HG02610 (cell line): Measurements from ENCODE around the gene GTF2H2C.
"Not testable (repeated sequence)": the region's sequence is repeated elsewhere in the genome, so short reads cannot be mapped to it uniquely, and the experiment has no call there.

Experiments used
- ATAC-seq: cut with Tn5 transposase; IDR thresholded peaks from one replicate; pipeline ENCODE4 v1.9.1; 2021; ENCODE audit warnings: mild to moderate bottlenecking, moderate library complexity; ENCODE audit not compliant: unreplicated experiment

Gene GTF2H2C

DNA sequence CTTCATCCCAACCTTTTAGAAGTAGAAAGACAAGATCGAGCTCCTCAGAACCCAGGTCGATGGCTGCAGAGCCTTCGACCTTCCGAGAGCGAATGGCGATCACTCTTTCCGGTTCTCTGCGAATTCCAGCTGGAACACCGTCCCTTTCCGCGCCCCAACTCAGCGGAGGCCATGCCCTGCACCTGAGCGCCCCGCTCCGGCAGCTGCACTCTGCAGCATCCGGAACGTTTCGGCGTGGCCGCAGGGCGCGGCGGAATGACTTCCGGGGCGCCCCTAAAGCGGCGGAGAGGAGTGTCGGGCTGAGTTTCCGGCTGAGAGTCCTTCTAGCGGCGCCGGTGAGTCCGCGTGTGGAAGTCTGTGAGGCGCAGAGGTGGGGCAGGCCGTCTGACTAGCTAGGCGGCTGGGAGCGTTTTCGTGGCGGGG, at the start of gene GTF2H2C:
GTF2H2C (plus strand) TSS at position 284 of the 423 bp plus-strand sequence. CDS start 4,942 bp downstream, outside the sequence.
- peak; percentile 98 for ATAC-seq

GRCh38 chr5:69510694-69511093, 49.3 kb upstream of the GTF2H2C start:
- ATAC-seq: no peak

DNA sequence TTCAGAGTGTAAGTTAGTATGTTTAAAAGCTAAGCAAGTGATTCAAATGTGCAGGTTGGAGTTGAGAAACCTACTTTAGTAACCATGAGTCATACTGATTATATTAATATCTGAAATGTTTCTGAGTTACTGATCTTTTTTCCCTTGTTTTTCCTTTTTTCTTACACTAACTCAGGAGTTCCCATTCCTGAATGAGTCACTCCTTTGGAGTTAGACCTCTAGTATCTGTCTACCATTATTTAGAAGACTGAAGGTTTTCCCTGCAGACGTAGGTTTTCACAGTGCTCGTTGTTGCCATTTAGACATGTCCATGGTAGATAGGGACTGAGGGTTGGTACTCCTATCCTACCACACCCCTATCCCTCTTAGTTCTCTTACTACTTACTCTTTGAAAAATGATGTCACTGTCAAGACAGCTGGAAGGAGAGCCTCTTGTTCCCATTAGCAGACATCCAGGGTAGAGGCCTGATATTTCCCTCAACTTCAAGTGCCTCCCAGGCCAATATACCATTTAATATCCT, 47.2 kb upstream of the GTF2H2C start:
- ATAC-seq: no peak

DNA sequence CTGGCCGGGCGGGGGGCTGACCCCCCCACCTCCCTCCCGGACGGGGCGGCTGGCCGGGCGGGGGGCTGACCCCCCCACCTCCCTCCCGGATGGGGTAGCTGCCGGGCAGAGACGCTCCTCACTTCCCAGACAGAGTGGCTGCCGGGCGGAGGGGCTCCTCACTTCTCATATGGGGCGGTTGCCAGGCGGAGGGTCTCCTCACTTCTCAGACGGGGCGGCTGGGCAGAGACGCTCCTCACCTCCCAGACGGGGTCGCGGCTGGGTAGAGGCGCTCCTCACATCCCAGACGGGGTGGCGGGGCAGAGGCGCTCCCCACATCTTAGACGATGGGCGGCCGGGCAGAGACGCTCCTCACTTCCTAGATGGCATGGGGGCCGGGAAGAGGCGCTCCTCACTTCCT, 44.4 kb upstream of the GTF2H2C start:
- not testable (repeated sequence) for ATAC-seq

DNA sequence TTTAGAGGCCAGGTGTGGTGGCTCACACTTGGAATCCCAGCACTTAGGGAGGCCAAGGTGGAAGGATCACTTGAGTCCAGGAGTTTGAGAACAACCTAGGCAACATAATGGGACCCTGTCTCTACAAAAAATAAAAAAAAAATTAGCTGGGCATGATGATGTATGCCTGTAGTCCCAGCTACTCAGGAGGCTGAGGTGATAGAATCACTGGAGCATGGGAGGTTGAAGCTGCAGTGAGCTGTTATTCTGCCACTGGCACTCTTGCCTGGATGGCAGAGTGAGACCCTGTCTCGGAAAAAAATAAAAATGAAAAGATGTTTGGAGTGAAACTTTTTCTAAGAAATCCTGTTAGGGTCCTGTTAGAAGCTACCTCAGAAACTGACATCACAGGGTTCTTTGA, 43.2 kb upstream of the GTF2H2C start:
- no peak for ATAC-seq

DNA sequence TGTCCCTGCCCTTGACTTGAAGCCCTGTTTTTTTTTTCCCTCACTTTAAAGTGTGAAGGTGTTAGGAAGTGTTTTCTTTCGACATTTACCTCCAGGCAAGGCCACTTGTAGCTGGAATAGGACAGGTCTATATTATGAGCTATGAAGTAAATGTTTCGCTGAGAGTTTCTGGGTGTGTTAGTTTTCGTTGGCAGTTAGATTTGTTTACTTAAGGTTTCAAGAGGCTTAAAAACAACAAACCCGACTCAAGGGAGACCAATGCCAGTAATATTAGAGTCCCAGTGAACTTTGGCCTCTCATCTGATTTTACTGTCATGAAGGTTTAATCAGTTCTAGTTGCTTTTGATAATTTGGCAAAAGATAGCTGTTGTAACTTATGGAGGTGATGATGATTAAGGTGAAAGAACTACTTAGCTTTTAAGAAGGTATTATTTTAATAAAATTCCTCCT, 42.2 kb upstream of the GTF2H2C start:
- no peak for ATAC-seq

- no peak for ATAC-seq
Observed at GRCh38 chr5:69519285-69519684, 40.7 kb upstream of the GTF2H2C start.

DNA sequence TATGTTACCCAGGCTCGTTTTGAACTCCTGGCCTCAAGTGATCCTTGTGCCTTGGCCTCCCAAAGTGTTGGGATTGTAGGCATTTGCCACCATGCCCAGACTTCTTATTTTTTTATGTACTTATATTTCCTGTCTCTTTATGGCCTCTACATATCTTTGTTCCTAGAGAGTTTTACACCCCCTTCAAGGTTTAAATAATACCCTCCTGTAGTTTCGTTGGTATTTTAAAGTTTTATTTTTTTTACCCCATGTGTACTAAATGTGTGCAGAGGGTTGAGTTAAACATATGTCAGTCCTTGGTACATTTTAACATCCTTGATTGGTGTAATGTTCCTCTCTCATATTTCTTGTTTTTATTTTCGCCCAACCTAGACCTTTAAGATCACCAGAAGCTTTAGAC, 38.0 kb upstream of the GTF2H2C start:
- no peak for ATAC-seq

GRCh38 chr5:69525490-69525889, 34.5 kb upstream of the GTF2H2C start:
- ATAC-seq: no peak

DNA sequence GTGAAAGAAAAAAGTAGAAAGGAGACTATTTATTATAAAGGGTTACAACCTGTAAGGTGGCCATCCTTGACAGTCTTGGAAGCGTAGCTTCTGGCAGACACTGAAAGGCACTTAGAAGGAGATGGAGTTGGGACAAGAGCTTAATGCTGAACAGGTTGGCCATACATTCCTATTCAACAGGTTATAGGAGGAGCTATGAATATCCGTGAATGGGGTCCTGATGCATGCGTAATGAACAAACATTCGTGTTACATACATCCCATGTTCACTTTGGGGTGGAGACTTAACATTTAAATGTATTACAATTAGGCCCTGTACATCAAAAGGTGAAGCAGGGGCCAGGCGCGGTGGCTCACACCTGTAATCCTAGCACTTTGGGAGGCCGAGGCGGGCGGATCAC, 33.3 kb upstream of the GTF2H2C start:
- no peak for ATAC-seq

- no peak for ATAC-seq
Observed at GRCh38 chr5:69527128-69527770, 32.7 kb upstream of the GTF2H2C start.

DNA sequence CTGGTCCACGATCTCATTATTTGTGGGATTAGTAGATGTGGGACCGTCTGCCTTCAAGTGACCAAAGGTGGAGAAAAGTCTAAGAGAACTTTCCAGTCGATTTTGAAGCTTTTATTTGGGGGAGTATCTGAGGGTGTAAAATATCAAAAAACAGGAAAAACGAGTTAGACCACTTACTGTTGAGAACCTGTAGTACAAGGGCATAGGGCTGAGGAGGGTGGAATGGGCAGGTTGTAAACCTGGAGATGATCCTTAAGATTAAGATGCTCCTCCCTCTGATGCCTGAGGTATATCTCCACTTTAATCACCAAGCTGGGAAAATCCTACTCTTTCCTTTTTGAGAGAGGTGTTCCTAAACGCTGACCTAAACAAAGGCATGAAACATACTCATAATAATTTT, 32.0 kb upstream of the GTF2H2C start:
- no peak for ATAC-seq

- no peak for ATAC-seq
Observed at GRCh38 chr5:69528609-69529008, 31.4 kb upstream of the GTF2H2C start.

DNA sequence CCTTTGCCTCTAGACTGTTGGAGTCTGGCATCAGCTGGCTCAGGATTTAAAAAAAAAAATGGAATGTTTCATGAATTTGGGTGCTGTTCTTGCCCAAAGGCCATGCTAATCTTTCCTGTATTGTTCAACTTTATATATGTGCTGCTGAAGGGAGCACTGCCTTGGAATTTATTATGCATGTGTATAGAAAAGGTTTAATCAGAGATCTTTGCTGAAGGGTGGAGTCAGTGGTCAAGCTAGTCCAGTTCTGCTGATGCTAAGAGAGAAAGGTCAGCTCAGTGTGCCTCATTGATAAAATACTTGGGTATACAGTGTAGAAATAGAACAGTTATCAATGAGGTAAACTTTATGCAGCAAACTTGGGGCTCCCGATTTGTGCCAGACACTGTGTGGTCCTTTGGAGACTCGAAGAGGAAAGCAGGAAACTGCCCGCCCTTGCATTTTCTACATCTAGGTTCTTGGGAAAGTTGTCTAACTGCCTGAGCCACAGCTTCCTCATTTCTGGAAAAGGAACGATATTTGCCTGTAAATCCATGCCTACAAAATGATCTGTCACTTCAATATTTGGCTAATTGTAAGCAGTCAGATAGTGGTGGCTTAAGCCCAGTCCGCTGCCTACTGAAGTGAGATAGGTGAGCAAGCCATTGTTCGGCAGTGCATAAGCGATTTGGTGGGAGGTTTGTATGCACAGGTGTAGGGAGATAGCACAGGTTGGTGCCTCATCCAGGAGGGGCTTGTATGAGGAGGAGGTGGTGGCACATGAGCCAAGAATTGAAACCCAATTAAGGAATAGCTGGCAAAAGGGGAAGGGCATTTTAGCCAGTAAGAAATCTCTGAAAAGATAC, 29.2 kb upstream of the GTF2H2C start:
- ATAC-seq: no peak

DNA sequence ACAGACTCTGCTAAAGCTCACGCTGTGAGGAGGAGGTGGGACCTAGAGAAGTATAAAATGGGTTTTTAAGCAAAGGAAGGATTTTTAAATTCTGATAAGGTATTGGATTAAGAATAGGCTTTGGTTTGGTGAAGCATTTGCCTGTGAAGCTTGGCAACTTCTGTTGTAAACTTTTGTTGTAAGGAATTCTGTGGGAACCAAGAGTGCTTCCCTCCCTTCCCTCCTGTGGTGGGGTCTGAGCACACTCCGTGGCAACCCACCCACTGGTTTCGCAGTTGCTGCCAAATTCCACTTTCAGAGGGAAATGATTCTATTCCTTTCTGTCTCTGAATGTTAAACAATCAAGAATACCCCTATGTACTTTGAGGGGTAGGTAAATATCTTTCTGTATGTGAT, 28.6 kb upstream of the GTF2H2C start:
- no peak for ATAC-seq

DNA sequence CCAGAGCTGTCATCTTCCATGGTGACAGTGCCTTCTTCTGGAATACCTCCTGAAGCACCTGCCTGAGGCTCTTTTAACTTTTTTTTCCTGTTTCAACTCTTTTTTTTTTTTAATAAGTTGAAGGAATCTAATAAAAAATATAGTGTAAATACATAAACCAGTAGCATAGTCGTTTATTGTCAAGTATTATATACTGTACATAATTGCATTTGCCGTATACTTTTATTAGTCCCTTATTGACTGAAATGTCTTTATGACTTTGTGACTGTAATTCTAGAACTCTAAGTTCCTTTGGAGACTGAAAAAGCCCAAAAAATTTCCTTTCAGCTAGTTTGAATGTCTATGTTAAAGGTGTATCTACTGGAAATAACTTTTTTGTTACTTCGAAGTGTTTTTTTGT, 22.1 kb upstream of the GTF2H2C start:
- ATAC-seq: not testable (repeated sequence)

- ATAC-seq: not testable (repeated sequence)
Observed at GRCh38 chr5:69538735-69539134, 21.3 kb upstream of the GTF2H2C start.

- not testable (repeated sequence) for ATAC-seq
Observed at GRCh38 chr5:69541347-69541746, 18.6 kb upstream of the GTF2H2C start.

- ATAC-seq: not testable (repeated sequence)
Observed at GRCh38 chr5:69542838-69543618, 17.0 kb upstream of the GTF2H2C start.

- not testable (repeated sequence) for ATAC-seq
Observed at GRCh38 chr5:69544602-69545001, 15.4 kb upstream of the GTF2H2C start.
